Smooth muscle cell of bladder (primary cell): ENCODE measurements around the gene C12orf43. TPM values are rescaled to one million over a fixed set of nuclear protein-coding genes. Genes with fewer than 3 reads are reported as not detected.

Experiments
- total RNA-seq: library from RNA; depleted of rRNA; stranded (reverse); fragments of >200 nt; gene quantifications from 2 replicates; pipeline ENCODE4 v1.2.3, GENCODE V29; 2014

C12orf43 gene, protein sequence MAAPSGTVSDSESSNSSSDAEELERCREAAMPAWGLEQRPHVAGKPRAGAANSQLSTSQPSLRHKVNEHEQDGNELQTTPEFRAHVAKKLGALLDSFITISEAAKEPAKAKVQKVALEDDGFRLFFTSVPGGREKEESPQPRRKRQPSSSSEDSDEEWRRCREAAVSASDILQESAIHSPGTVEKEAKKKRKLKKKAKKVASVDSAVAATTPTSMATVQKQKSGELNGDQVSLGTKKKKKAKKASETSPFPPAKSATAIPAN
- total RNA-seq, result 9.7 and 13.3 TPM in 2 replicates

GRCh38 chr12:121015825-121016766, at the start of gene C12orf43:
Gene C12orf43, minus strand, starts transcription at chr12:121016487. Its CDS starts 13 bp downstream, at chr12:121016474.

DNA sequence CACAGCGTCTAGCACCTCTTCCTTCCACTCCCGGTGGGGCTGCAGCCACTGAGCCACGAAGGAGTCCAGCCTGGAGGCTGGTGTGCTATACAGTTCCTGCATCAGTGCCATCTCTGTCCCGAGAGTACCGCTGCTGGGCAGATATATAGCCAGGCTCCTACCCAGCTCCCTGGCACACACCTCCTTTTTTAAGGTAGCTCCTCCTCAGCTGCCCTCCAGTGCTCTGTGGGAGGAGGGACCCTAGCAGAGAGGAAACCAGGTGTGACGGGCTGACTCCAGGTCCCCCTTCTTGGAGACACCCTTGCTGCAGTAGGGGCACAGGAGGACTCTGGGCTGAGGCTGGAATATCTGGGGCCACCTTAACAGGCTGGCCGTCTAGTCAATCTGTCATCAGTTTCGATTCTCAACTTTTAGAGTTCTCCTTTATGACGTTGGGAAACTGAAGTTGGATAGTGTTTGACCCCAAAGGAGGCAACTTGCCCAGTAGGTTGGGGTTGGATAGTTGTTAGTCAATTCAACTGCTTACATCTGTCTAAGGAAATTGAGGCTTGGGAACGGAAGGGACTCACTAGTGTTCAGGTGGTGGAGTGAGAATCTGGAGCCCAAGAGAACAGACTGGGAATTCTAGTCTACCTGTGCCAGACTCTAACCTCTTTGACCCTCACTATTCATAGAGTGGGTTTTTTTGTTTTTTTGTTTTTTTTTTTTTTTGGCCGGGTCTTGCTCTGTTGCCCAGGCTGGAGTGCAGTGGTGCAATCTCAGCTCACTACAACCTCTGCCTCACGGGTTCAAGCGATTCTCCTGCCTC, 22.8 kb upstream of the C12orf43 start, which contains the start of gene OASL:
TSS of gene OASL (minus strand) at position 386 of the 808 bp plus-strand sequence. CDS start at position 111, 275 bp downstream.

DNA sequence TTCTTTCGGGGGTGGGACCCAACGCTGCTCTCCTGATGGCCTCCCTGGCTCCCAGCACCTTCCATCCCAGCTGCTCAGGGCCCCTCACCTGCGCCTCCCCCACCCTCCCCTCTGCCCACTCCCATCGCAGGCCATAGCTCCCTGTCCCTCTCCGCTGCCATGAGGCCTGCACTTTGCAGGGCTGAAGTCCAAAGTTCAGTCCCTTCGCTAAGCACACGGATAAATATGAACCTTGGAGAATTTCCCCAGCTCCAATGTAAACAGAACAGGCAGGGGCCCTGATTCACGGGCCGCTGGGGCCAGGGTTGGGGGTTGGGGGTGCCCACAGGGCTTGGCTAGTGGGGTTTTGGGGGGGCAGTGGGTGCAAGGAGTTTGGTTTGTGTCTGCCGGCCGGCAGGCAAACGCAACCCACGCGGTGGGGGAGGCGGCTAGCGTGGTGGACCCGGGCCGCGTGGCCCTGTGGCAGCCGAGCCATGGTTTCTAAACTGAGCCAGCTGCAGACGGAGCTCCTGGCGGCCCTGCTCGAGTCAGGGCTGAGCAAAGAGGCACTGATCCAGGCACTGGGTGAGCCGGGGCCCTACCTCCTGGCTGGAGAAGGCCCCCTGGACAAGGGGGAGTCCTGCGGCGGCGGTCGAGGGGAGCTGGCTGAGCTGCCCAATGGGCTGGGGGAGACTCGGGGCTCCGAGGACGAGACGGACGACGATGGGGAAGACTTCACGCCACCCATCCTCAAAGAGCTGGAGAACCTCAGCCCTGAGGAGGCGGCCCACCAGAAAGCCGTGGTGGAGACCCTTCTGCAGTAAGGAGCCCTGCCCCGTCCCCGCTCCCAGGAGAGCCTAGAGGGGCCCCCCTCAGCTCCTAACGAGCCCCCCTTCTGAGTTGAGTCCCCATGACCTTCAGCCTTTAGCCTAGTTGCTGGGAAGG, 37.7 kb downstream of the C12orf43 start, which contains the start of gene HNF1A:
TSS of gene HNF1A (plus strand) at position 248 of the 924 bp plus-strand sequence. CDS start at position 474, 226 bp downstream.

Other genes starting within 250 kb of the C12orf43 start
- 4.4 and 5.5 TPM in 2 replicates for gene SPPL3, start 112.1 kb downstream of the C12orf43 start, total RNA-seq
- gene HNF1A, start 37.9 kb downstream of the C12orf43 start, total RNA-seq, result 0.09 TPM in 1 of 2 replicates, not detected in the other
- 0.09 and 0.57 TPM in 2 replicates for gene OASL, start 22.8 kb upstream of the C12orf43 start, total RNA-seq
- 0.65 and 1.7 TPM in 2 replicates for gene P2RX7, start 116.4 kb upstream of the C12orf43 start, total RNA-seq
- gene P2RX4, start 193.6 kb upstream of the C12orf43 start, total RNA-seq, result 19.5 and 30.4 TPM in 2 replicates